Heart right ventricle (tissue), 16 donors: ENCODE results near the gene CDKL1. TPM values are rescaled to one million over a fixed set of nuclear protein-coding genes. Genes with fewer than 3 reads are reported as not detected.

ENCODE experiments used
- ATAC-seq, 8 donors: fragments of 200-7000 bp; cut with Tn5 transposase; one replicate each; pipeline ENCODE4 v1.9.1; 2020; ENCODE audit warnings: mild to moderate bottlenecking in 8 of 8, moderate library complexity in 8 of 8, moderate number of reproducible peaks in 1 of 8
- DNase-seq, 2 donors: peaks; one replicate each; pipeline ENCODE4 v3.0.0-alpha.2; 2020
- H3K27ac ChIP-seq, 10 donors: fragments of 200-600 bp; sonication (generic) in 2 of 10; one replicate each; pipeline versions ENCODE4 v1.5.0 to v1.8.0; 2020 to 2022; ENCODE audit warnings: mild to moderate bottlenecking in 3 of 10
- H3K27me3 ChIP-seq, 7 donors: fragments of 200-600 bp; one replicate each; pipeline ENCODE4 v1.8.0; 2021 to 2022; ENCODE audit warnings: mild to moderate bottlenecking in 2 of 7
- H3K36me3 ChIP-seq, 9 donors: fragments of 200-600 bp; sonication (generic) in 1 of 9; one replicate each; pipeline versions ENCODE4 v1.5.0 to v1.8.0; 2020 to 2022; ENCODE audit warnings: mild to moderate bottlenecking in 2 of 9
- H3K4me1 ChIP-seq, 9 donors: fragments of 200-600 bp; sonication (generic) in 1 of 9; one replicate each; pipeline versions ENCODE4 v1.5.0 to v1.8.0; 2020 to 2022; ENCODE audit warnings: mild to moderate bottlenecking in 4 of 9
- H3K4me3 ChIP-seq, 10 donors: fragments of 200-600 bp; sonication (generic) in 2 of 10; one replicate each; pipeline versions ENCODE4 v1.5.0 to v1.8.0; 2020 to 2022; ENCODE audit warnings: mild to moderate bottlenecking in 7 of 10, moderate library complexity in 2 of 10
- H3K9me3 ChIP-seq, 11 donors: fragments of 200-600 bp in 10 of 11; sonication (generic) in 2 of 11; one replicate each; pipeline versions ENCODE4 v1.5.0 to v1.8.0; 2013 to 2022; ENCODE audit warnings: mild to moderate bottlenecking in 2 of 11, control low read depth in 1 of 11, moderate library complexity in 1 of 11
- WGBS, 2 donors: extraction: QIAGEN DNeasy Blood & Tissue Kit; methylation state at CpG; one replicate each; pipeline ENCODE4 v1.1.7; 2013; ENCODE audit warnings: inconsistent platforms in 1 of 2; 5-methylcytosine and 5-hydroxymethylcytosine counted together
- intact Hi-C, 10 donors: fragments of 100-400 bp; cut with DNase I; formaldehyde crosslinking; loops; one replicate each; pipeline versions ENCODE4 v1.11.1 to v1.14.2; 2022
- polyA plus RNA-seq, 2 donors: library from polyadenylated mRNA; stranded (reverse); fragments of 200-250 nt; gene quantifications; one replicate each; pipeline ENCODE4 v1.2.3, GENCODE V29; 2013
- total RNA-seq, 10 donors: library from RNA; stranded (reverse); fragmentation: NEBNext Ultra II Directional in 3 of 10; extraction: Animal tissue kit (Norgen Biotek cat#: 25700) in 3 of 10; gene quantifications; one replicate each; pipeline versions ENCODE4 v1.2.1 to v1.2.4, GENCODE V29; 2021 to 2023
- TF ChIP-seq, protein P1 (sequence below), 9 donors: fragments of 200-600 bp; sonication (generic) in 2 of 9; IDR thresholded peaks; one replicate each; pipeline versions ENCODE4 v1.5.0 to v1.8.0; 2021 to 2022; ENCODE audit warnings: antibody characterized with exemption in 9 of 9, mild to moderate bottlenecking in 5 of 9, moderate library complexity in 1 of 9
- donor health status: Arrhythmogenic right ventricular cardiomyopathy.
- donor health status: ischemic (EF 13 %, LVEDD 7.1; RV severe dilation, severe dysfunction).
- donor health status: healthy with polysubstance abuse.
- donor health status: DM: no; HTN: yes; CAD: no.
- donor health status: DM: no; HTN: no; CAD: no.
- donor health status: ischemic (EF 25% LVEDD 6.9; RV normal size, moderate dysfunction).
- donor health status: ischemic (EF 25% LVEDD 5.7; RV mildly dilated, moderate dysfunction).
- donor health status: healthy.
- donor health status: DM: yes; HTN: yes; CAD: no.
- donor health status: Ischemic cardiomyopathy.
- donor health status: ischemic (EF 35%, LVEDD 5.7; RV mildly dilated, moderate dysfunction).
- donor health status: nonischemic (EF 11% LVEDD 7.7; RV severe dilation, severe dysfunction).
- donor health status: DM: yes; HTN: yes; CAD: no.
- donor health status: PGD.
- donor health status: ischemic (EF 29% LVEDD 5.4; RV normal size, mild dysfunction).
- donor health status: nonischemic (EF 23%, LVEDD 6.1; RV moderate dilation, normal function).

CDKL1 gene
- total and polyA plus RNA-seq, 12 donors: 0.71 to 6.0 (median 2.1) TPM

DNA sequence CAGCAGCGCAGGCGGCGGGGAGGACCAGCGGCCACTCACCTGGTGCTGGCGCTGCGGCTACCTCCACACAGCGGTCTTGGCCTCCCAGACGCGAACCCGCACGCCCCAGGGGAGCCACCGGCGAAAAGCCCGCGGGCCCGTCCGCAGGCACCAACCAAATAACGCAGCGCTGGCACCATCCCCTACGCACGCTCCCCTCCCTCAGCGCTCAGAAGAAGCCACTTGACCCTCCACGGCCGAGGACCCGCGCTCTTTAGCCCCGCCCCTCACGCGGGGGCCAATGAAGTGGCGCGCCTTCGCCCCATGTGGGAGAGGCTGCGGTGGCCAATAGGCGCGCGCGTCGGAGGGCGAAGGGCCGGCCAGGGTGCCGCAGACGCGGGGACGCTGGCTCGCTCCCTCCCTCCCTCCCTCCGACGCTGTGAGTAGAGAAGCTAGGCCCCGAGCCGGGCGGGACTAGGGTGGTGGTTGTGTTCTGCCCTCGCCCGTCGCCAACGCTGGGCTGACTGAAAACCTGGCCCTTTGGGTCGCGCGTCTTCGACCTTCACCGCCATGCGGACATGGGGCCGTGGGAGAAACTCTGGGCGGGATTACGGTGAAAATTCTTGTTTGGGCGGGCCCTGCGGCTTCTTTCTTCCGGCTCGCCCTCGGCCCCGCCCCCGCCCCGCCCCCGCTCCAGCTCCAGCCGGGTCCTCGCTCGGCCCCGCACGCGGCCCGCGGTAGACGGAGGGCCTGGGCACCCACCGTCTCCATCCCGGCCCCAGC, 84.5 kb downstream of the CDKL1 start, which contains the start of the genes DMAC2L and L2HGDH:
TSS of gene DMAC2L (plus strand) at position 353 of the 762 bp plus-strand sequence. CDS start 9,164 bp downstream, outside the sequence.
TSS of gene L2HGDH (minus strand) at position 258 of the 762 bp plus-strand sequence. CDS start at position 179, 79 bp downstream.
- 0% methylated on average over 77 to 83 of the region's 83 CpGs for WGBS, 2 donors

DNA sequence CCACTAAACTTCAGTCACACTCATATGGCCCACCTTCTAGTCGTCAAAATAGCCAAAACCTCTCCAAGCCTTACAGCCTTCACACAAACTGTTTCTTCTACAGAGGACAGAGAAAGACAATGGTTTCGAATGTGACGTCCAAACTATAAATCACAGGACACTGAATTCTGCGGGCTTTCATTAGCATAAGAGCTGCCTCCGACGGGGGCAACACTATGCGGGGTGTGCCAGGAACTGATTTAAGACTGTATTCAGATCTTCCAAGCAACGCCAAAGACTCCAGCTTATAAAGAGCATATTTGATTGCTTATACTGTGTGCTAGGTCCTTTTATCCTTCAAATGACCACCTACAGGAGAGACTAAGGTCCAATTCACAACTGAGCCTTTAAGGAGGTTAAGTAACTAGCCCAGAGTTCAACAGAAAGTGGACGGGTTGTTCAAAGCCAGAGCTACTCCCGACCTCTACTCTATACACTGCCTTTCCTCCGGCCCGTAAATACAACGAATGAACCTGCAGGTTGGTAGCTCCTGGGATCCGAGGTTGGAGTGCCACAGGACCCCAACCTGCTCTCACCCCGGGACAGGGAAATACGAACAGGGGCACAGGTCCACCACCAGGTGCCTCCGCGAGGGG, 85.2 kb downstream of the CDKL1 start:
- Histone ChIP-seq H3K36me3 (peaks cover 0 to 4% (median 0%) of the 10 kb centered on the region in 9 donors), H3K27me3 (no peaks in the 10 kb centered on the region), H3K4me1 (peaks cover 0 to 24% (median 17%) of the 10 kb centered on the region in 9 donors), H3K4me3 (peak overlapping the region; percentile 43 to 96 (median 76)), H3K27ac (peak overlapping the region in 9 of 10 donors; percentile 80 to 96 (median 93)), H3K9me3 (no peaks in the 10 kb centered on the region)
- no peak for DNase-seq
- intact Hi-C loops: loop anchor here in 1 of 10 donors (5.0 kb wide), 1 partner anchor 79 kb away; the partner anchor contains the start of gene SOS2
- 2 to 6% methylated on average over 18 of the region's 18 CpGs for WGBS, 2 donors
- ATAC-seq: no peak
- TF ChIP-seq, protein P1, sequence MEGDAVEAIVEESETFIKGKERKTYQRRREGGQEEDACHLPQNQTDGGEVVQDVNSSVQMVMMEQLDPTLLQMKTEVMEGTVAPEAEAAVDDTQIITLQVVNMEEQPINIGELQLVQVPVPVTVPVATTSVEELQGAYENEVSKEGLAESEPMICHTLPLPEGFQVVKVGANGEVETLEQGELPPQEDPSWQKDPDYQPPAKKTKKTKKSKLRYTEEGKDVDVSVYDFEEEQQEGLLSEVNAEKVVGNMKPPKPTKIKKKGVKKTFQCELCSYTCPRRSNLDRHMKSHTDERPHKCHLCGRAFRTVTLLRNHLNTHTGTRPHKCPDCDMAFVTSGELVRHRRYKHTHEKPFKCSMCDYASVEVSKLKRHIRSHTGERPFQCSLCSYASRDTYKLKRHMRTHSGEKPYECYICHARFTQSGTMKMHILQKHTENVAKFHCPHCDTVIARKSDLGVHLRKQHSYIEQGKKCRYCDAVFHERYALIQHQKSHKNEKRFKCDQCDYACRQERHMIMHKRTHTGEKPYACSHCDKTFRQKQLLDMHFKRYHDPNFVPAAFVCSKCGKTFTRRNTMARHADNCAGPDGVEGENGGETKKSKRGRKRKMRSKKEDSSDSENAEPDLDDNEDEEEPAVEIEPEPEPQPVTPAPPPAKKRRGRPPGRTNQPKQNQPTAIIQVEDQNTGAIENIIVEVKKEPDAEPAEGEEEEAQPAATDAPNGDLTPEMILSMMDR (IDR thresholded peaks at IDR 0.05): peak in 4 of 9 donors; percentile 29 to 50 (median 40)

More for the DNA sequence above, 84.5 kb downstream of the CDKL1 start, which contains the start of the genes DMAC2L and L2HGDH:
- Histone ChIP-seq H3K4me1 (peaks cover 0 to 24% (median 17%) of the 10 kb centered on the region in 9 donors), H3K36me3 (peaks cover 0 to 4% (median 0%) of the 10 kb centered on the region in 9 donors), H3K4me3 (peak within 1 kb of the TSS; percentile 43 to 96 (median 76)), H3K27me3 (no peaks in the 10 kb centered on the region), H3K9me3 (no peaks in the 10 kb centered on the region), H3K27ac (peak within 1 kb of the TSS; percentile 80 to 96 (median 93))
- TF ChIP-seq, protein P1 (IDR thresholded peaks at IDR 0.05): peak in 4 of 9 donors; percentile 4 to 60 (median 55)
- peak; percentile 99 to 100 (median 99) for ATAC-seq
- intact Hi-C loops: loop anchor here in 1 of 10 donors (5.0 kb wide), 1 partner anchor 80 kb away; the partner anchor contains the start of gene SOS2
- peak; percentile 92 to 94 for DNase-seq

DNA sequence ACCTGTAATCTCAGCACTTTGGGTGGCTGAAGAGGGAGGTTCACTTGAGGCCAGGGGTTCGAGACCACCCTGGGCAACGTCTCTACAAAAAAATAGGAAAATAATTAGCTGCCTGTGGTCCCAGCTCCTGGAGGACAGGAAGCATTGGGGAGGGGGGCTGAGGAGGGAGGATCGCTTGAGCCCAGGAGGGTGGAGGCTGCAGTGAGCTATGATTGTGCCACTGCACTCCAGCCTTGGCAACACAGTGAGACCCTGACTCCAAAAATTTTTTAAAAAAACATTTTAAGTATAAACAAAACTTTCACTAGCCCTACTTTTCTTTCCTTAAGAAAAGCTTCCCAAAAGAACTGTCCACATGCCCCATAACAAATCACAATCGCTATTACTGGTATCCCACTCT, 86.2 kb downstream of the CDKL1 start:
- ATAC-seq (no peak), DNase-seq (no peak)
- Histone ChIP-seq H3K27me3 (no peaks in the 10 kb centered on the region), H3K4me1 (peaks cover 0 to 24% (median 17%) of the 10 kb centered on the region in 9 donors), H3K4me3 (no peak overlapping the region), H3K27ac (no peak overlapping the region), H3K9me3 (no peaks in the 10 kb centered on the region), H3K36me3 (peaks cover 0 to 4% (median 0%) of the 10 kb centered on the region in 9 donors)
- 94 to 97% methylated on average over 4 of the region's 4 CpGs for WGBS, 2 donors
- intact Hi-C loops: loop anchor here in 1 of 10 donors (5.0 kb wide), 1 partner anchor 78 kb away; the partner anchor contains the start of gene SOS2
- TF ChIP-seq, protein P1 (IDR thresholded peaks at IDR 0.05): no peak

DNA sequence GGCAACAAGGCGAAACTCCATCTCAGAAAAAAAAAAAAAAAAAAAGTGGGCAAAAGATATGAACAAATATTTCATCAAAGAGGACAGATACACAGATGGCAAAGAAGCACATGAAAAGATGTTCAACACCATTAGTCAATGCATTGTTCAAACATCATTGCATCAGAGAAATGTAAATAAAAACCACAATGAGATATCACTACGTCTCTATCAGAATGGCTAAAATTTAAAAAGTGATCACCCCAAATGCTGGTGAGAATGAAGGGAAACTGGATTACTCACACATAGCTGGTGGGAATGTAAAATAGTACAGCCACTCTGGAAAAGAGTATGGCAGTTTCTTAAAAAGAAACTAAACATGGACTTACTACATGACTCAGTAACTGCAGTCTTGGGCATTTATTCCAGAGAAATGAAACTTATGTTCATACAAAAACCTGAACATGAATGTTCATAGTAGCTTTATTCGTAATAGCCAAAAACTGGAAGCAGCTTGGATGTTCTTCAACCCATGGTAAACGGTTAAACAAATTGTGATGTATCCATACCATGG, 88.2 kb downstream of the CDKL1 start:
- no peaks in the 10 kb centered on the region for H3K27me3 ChIP-seq
- H3K4me1 ChIP-seq: peaks cover 0 to 24% (median 14%) of the 10 kb centered on the region in 9 donors
- no peaks in the 10 kb centered on the region for H3K9me3 ChIP-seq
- no peak for ATAC-seq
- TF ChIP-seq, protein P1 (IDR thresholded peaks at IDR 0.05): no peak
- intact Hi-C loops: no loop called here
- H3K36me3 ChIP-seq: no peaks in the 10 kb centered on the region
- DNase-seq: no peak
- H3K27ac ChIP-seq: no peak overlapping the region
- 93 to 96% methylated on average over 4 of the region's 4 CpGs for WGBS, 2 donors
- no peak overlapping the region for H3K4me3 ChIP-seq
